Testis (tissue), 3 donors: Measurements from ENCODE around the gene KBTBD12. TPM values are rescaled to one million over a fixed set of nuclear protein-coding genes. Genes with fewer than 3 reads are reported as not detected.

Experiments used
- DNase-seq: peaks from one replicate; pipeline ENCODE4 v3.0.0-alpha.2; 2019
- H3K27ac ChIP-seq, 2 donors: fragments of 200-600 bp; sonication (generic); one replicate each; pipeline ENCODE4 v1.5.1; 2019
- H3K27me3 ChIP-seq: fragments of 200-600 bp; sonication (generic); one replicate; pipeline ENCODE4 v1.5.1; 2019
- H3K36me3 ChIP-seq: fragments of 200-600 bp; sonication (generic); one replicate; pipeline ENCODE4 v1.5.1; 2017; ENCODE audit warnings: low read depth; ENCODE audit errors: missing control alignments
- H3K4me1 ChIP-seq: fragments of 200-600 bp; sonication (generic); one replicate; pipeline ENCODE4 v1.5.1; 2019
- H3K4me3 ChIP-seq, 2 donors: fragments of 200-600 bp; sonication (generic); one replicate each; pipeline ENCODE4 v1.5.1; 2017 to 2019
- H3K9me3 ChIP-seq: fragments of 200-600 bp; sonication (generic); one replicate; pipeline ENCODE4 v1.5.1; 2017
- CTCF ChIP-seq, 3 experiments: fragments of 450-650 bp in 2 of 3; fragments of 200-600 bp in 1 of 3; sonication (generic) in 1 of 3; IDR thresholded peaks; one replicate each; pipeline ENCODE4 v1.5.1; 2016 to 2019; ENCODE audit warnings: antibody characterized with exemption in 3 of 3, mild to moderate bottlenecking in 2 of 3, moderate library complexity in 1 of 3
- POLR2A ChIP-seq: fragments of 450-650 bp; IDR thresholded peaks from one replicate; pipeline ENCODE4 v1.6.1; 2017; ENCODE audit warnings: antibody characterized with exemption, mild to moderate bottlenecking, moderate library complexity
- WGBS, 2 donors: methylation state at CpG; one replicate each; pipeline ENCODE4 v1.1.5; 2018; 5-methylcytosine and 5-hydroxymethylcytosine counted together
- intact Hi-C: fragments of 100-400 bp; cut with DNase I; formaldehyde crosslinking; loops from one replicate; pipeline ENCODE4 v1.15.1; 2023; ENCODE audit warnings: low total_unique reads
- polyA plus RNA-seq: library from polyadenylated mRNA; stranded (reverse); fragments of 350-450 nt; fragmentation: Illumina TruSeq; extraction: RNeasy Lipid Tissue Mini Kit (QIAGEN cat#74804); gene quantifications from one replicate; pipeline ENCODE4 v1.2.3, GENCODE V29; 2014; ENCODE audit warnings: low read depth, low replicate concordance; ENCODE audit not compliant: insufficient read depth
- total RNA-seq, 2 donors: library from RNA; depleted of rRNA; stranded (reverse); fragments of >200 nt; gene quantifications; one replicate each; pipeline ENCODE4 v1.2.3, GENCODE V29; 2016

Gene KBTBD12
- total and polyA plus RNA-seq, 3 donors from 2014 or later = 1.6 to 4.6 (median 2.7) TPM

GRCh38 chr3:127985216-127985615 lies 70.2 kb downstream of the KBTBD12 start:
- no peaks in the 10 kb centered on the region for H3K27me3 ChIP-seq
- H3K36me3 ChIP-seq = no peaks in the 10 kb centered on the region
- H3K9me3 ChIP-seq = no peaks in the 10 kb centered on the region
- intact Hi-C loops = no loop called here
- H3K4me1 ChIP-seq = no peaks in the 10 kb centered on the region
- TF ChIP-seq POLR2A (no peak), CTCF (IDR thresholded peaks at IDR 0.05) (no peak)
- no peak overlapping the region for H3K4me3 ChIP-seq
- 98 to 100% methylated on average over 4 of the region's 4 CpGs for WGBS, 2 donors
- no peak overlapping the region for H3K27ac ChIP-seq
- no peak for DNase-seq

GRCh38 chr3:127985655-127986225 lies 70.7 kb downstream of the KBTBD12 start:
- Histone ChIP-seq H3K4me1 (no peaks in the 10 kb centered on the region), H3K27me3 (no peaks in the 10 kb centered on the region), H3K4me3 (no peak overlapping the region), H3K27ac (no peak overlapping the region), H3K9me3 (no peaks in the 10 kb centered on the region), H3K36me3 (no peaks in the 10 kb centered on the region)
- WGBS, 2 donors = 90 to 96% methylated on average over 8 to 13 of the region's 13 CpGs
- intact Hi-C loops = no loop called here
- no peak for TF ChIP-seq CTCF (IDR thresholded peaks at IDR 0.05)
- TF ChIP-seq POLR2A = no peak
- no peak for DNase-seq

DNA sequence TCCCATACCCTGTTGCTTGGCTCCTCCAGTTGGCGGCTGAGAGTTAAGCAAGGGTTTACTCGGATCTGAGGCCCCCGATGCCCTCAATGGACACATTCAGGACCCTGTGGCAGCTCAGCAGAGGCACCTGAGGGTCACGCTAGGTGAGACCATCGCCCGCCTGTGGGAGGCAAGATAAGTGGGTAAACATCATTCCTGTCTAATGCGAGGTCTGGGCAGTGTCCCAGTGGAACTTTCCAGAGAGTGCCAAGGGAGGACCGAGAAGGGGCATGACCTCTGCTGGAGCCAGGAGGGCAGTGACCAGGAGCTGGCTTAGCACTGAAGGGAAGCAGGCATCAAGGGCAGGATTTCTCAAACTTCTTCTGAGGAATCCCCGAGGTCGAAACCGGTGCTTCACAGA lies 71.8 kb downstream of the KBTBD12 start:
- Histone ChIP-seq H3K4me1 (no peaks in the 10 kb centered on the region), H3K36me3 (no peaks in the 10 kb centered on the region), H3K9me3 (no peaks in the 10 kb centered on the region), H3K4me3 (no peak overlapping the region), H3K27ac (no peak overlapping the region), H3K27me3 (no peaks in the 10 kb centered on the region)
- DNase-seq = no peak
- intact Hi-C loops = no loop called here
- TF ChIP-seq POLR2A (no peak), CTCF (IDR thresholded peaks at IDR 0.05) (no peak)
- 87 to 89% methylated on average over 9 to 11 of the region's 11 CpGs for WGBS, 2 donors

GRCh38 chr3:127987309-127987995 lies 72.4 kb downstream of the KBTBD12 start:
- no peak for DNase-seq
- Histone ChIP-seq H3K27me3 (no peaks in the 10 kb centered on the region), H3K9me3 (no peaks in the 10 kb centered on the region), H3K27ac (no peak overlapping the region), H3K4me3 (no peak overlapping the region), H3K4me1 (no peaks in the 10 kb centered on the region), H3K36me3 (no peaks in the 10 kb centered on the region)
- WGBS, 2 donors = 90 to 97% methylated on average over 7 of the region's 7 CpGs
- TF ChIP-seq CTCF (IDR thresholded peaks at IDR 0.05) (no peak), POLR2A (no peak)
- intact Hi-C loops = no loop called here
